ENCODE measurements around the gene EPS8L2.

GRCh38 chr11:703506-703905, 2.5 kb upstream of the EPS8L2 start:
- TF ChIP-seq, protein P1, sequence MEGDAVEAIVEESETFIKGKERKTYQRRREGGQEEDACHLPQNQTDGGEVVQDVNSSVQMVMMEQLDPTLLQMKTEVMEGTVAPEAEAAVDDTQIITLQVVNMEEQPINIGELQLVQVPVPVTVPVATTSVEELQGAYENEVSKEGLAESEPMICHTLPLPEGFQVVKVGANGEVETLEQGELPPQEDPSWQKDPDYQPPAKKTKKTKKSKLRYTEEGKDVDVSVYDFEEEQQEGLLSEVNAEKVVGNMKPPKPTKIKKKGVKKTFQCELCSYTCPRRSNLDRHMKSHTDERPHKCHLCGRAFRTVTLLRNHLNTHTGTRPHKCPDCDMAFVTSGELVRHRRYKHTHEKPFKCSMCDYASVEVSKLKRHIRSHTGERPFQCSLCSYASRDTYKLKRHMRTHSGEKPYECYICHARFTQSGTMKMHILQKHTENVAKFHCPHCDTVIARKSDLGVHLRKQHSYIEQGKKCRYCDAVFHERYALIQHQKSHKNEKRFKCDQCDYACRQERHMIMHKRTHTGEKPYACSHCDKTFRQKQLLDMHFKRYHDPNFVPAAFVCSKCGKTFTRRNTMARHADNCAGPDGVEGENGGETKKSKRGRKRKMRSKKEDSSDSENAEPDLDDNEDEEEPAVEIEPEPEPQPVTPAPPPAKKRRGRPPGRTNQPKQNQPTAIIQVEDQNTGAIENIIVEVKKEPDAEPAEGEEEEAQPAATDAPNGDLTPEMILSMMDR (IDR thresholded peaks at IDR 0.05; ENCODE audit: insufficient read depth, low read depth, low read length): no peak
- no peak for TF ChIP-seq EZH2 (IDR thresholded peaks at IDR 0.05; ENCODE audit: insufficient read depth, low read length)

Measured in astrocyte (in vitro differentiated cells and primary cell).